ENCODE data around the gene NBEA. TPM values are rescaled to one million over a fixed set of nuclear protein-coding genes. Genes with fewer than 3 reads are reported as not detected.

The NBEA gene
- total and polyA plus RNA-seq, 5 experiments from 2014 or later, result 1.1 to 8.0 (median 1.7) TPM

- H3K27me3 Mint-ChIP-seq, result no peaks in the 10 kb centered on the region
- H3K27ac Mint-ChIP-seq, result no peak overlapping the region
- DNase-seq (no peak), ATAC-seq (no peak)
- H3K4me3 Mint-ChIP-seq, result no peak overlapping the region
- peaks cover 0 to 9% (median 0%) of the 10 kb centered on the region in 9 donors for H3K9me3 Mint-ChIP-seq
- peaks cover 22 to 37% (median 30%) of the 10 kb centered on the region in 3 donors for H3K36me3 Mint-ChIP-seq
- no peaks in the 10 kb centered on the region for H3K4me1 Mint-ChIP-seq
- POLR2A ChIA-PET, result no interaction called here
These were observed 277.0 kb downstream of the NBEA start for GRCh38 chr13:35219021-35219420.

GRCh38 chr13:35225159-35225558 lies 283.1 kb downstream of the NBEA start:
- H3K27me3 Mint-ChIP-seq, result no peaks in the 10 kb centered on the region
- H3K9me3 Mint-ChIP-seq, result peaks cover 0 to 8% (median 0%) of the 10 kb centered on the region in 9 donors
- ATAC-seq, result no peak

GRCh38 chr13:35225582-35225981 lies 283.5 kb downstream of the NBEA start:
- peaks cover 11 to 21% (median 12%) of the 10 kb centered on the region in 3 donors for H3K36me3 Mint-ChIP-seq
- no peak overlapping the region for H3K27ac Mint-ChIP-seq
- no peaks in the 10 kb centered on the region for H3K27me3 Mint-ChIP-seq
- peaks cover 0 to 5% (median 0%) of the 10 kb centered on the region in 9 donors for H3K9me3 Mint-ChIP-seq
- POLR2A ChIA-PET, result no interaction called here
- ATAC-seq (no peak), DNase-seq (no peak)
- no peak overlapping the region for H3K4me3 Mint-ChIP-seq
- no peaks in the 10 kb centered on the region for H3K4me1 Mint-ChIP-seq

More at GRCh38 chr13:35225159-35225558, 283.1 kb downstream of the NBEA start:
- Mint-ChIP-seq H3K4me1 (no peaks in the 10 kb centered on the region), H3K36me3 (peaks cover 13 to 25% (median 15%) of the 10 kb centered on the region in 3 donors), H3K27ac (no peak overlapping the region), H3K4me3 (no peak overlapping the region)
- POLR2A ChIA-PET, result no interaction called here
- DNase-seq, result no peak

- Mint-ChIP-seq H3K9me3 (no peaks in the 10 kb centered on the region), H3K4me3 (no peak overlapping the region), H3K27ac (peak overlapping the region in 1 of 10 donors; percentile 58), H3K36me3 (peaks cover 6 to 25% (median 15%) of the 10 kb centered on the region in 3 donors), H3K27me3 (no peaks in the 10 kb centered on the region), H3K4me1 (no peaks in the 10 kb centered on the region)
- ATAC-seq (no peak), DNase-seq (no peak)
- POLR2A ChIA-PET, result no interaction called here
These were observed 286.5 kb downstream of the NBEA start for GRCh38 chr13:35228536-35228935.

- peaks cover 7 to 31% (median 28%) of the 10 kb centered on the region in 3 donors for H3K36me3 Mint-ChIP-seq
- no peaks in the 10 kb centered on the region for H3K9me3 Mint-ChIP-seq
- H3K27ac Mint-ChIP-seq, result no peak overlapping the region
- H3K27me3 Mint-ChIP-seq, result no peaks in the 10 kb centered on the region
- ATAC-seq, result no peak
- POLR2A ChIA-PET, result no interaction called here
- H3K4me3 Mint-ChIP-seq, result no peak overlapping the region
- DNase-seq, result no peak
- H3K4me1 Mint-ChIP-seq, result no peaks in the 10 kb centered on the region
These were observed 289.4 kb downstream of the NBEA start for GRCh38 chr13:35231426-35231825.

GRCh38 chr13:35238274-35238673 lies 296.2 kb downstream of the NBEA start:
- no peak for DNase-seq

GRCh38 chr13:35252536-35253205 lies 310.6 kb downstream of the NBEA start:
- Mint-ChIP-seq H3K27ac (peak overlapping the region in 2 of 10 donors; percentile 4 to 11), H3K9me3 (peaks cover 0 to 12% (median 4%) of the 10 kb centered on the region in 9 donors), H3K4me1 (peaks cover 0 to 11% (median 5%) of the 10 kb centered on the region in 4 donors), H3K36me3 (peaks cover 24 to 65% (median 37%) of the 10 kb centered on the region in 3 donors), H3K4me3 (no peak overlapping the region), H3K27me3 (no peaks in the 10 kb centered on the region)
- DNase-seq (no peak), ATAC-seq (no peak)
- POLR2A ChIA-PET, result no interaction called here

More at GRCh38 chr13:35238274-35238673, 296.2 kb downstream of the NBEA start:
- H3K9me3 Mint-ChIP-seq, result peaks cover 0 to 14% (median 3%) of the 10 kb centered on the region in 9 donors
- no peaks in the 10 kb centered on the region for H3K4me1 Mint-ChIP-seq
- H3K27ac Mint-ChIP-seq, result no peak overlapping the region
- ATAC-seq, result no peak
- no peaks in the 10 kb centered on the region for H3K27me3 Mint-ChIP-seq
- H3K36me3 Mint-ChIP-seq, result peaks cover 18 to 38% (median 24%) of the 10 kb centered on the region in 3 donors
- POLR2A ChIA-PET, result no interaction called here
- no peak overlapping the region for H3K4me3 Mint-ChIP-seq

- DNase-seq (no peak), ATAC-seq (no peak)
- H3K27me3 Mint-ChIP-seq, result no peaks in the 10 kb centered on the region
- POLR2A ChIA-PET, result no interaction called here
- no peak overlapping the region for H3K27ac Mint-ChIP-seq
- H3K4me3 Mint-ChIP-seq, result no peak overlapping the region
- peaks cover 0 to 11% (median 5%) of the 10 kb centered on the region in 4 donors for H3K4me1 Mint-ChIP-seq
- peaks cover 0 to 8% (median 0%) of the 10 kb centered on the region in 9 donors for H3K9me3 Mint-ChIP-seq
- peaks cover 14 to 47% (median 26%) of the 10 kb centered on the region in 3 donors for H3K36me3 Mint-ChIP-seq
These were observed 313.2 kb downstream of the NBEA start for GRCh38 chr13:35255241-35255640.

- Mint-ChIP-seq H3K4me3 (no peak overlapping the region), H3K4me1 (peaks cover 0 to 11% (median 5%) of the 10 kb centered on the region in 4 donors)
- no peak for ATAC-seq
These were observed 314.5 kb downstream of the NBEA start for GRCh38 chr13:35256459-35257148.

GRCh38 chr13:35260316-35260715 lies 318.2 kb downstream of the NBEA start:
- POLR2A ChIA-PET, result no interaction called here
- peaks cover 7 to 34% (median 20%) of the 10 kb centered on the region in 9 donors for H3K9me3 Mint-ChIP-seq
- DNase-seq, result no peak
- H3K27ac Mint-ChIP-seq, result no peak overlapping the region
- peaks cover 6 to 39% (median 29%) of the 10 kb centered on the region in 3 donors for H3K36me3 Mint-ChIP-seq
- no peaks in the 10 kb centered on the region for H3K4me1 Mint-ChIP-seq
- ATAC-seq, result no peak
- no peaks in the 10 kb centered on the region for H3K27me3 Mint-ChIP-seq
- no peak overlapping the region for H3K4me3 Mint-ChIP-seq

More at GRCh38 chr13:35256459-35257148, 314.5 kb downstream of the NBEA start:
- POLR2A ChIA-PET, result no interaction called here
- Mint-ChIP-seq H3K9me3 (peaks cover 0 to 8% (median 2%) of the 10 kb centered on the region in 9 donors), H3K36me3 (peaks cover 12 to 44% (median 18%) of the 10 kb centered on the region in 3 donors), H3K27ac (no peak overlapping the region), H3K27me3 (no peaks in the 10 kb centered on the region)
- no peak for DNase-seq

- Mint-ChIP-seq H3K27ac (no peak overlapping the region), H3K27me3 (no peaks in the 10 kb centered on the region), H3K9me3 (peaks cover 16 to 89% (median 54%) of the 10 kb centered on the region in 9 donors), H3K4me3 (no peak overlapping the region), H3K36me3 (peaks cover 2 to 44% (median 34%) of the 10 kb centered on the region in 3 donors), H3K4me1 (no peaks in the 10 kb centered on the region)
- no peak for ATAC-seq
- no peak for DNase-seq
- POLR2A ChIA-PET, result no interaction called here
These were observed 324.3 kb downstream of the NBEA start for GRCh38 chr13:35266412-35266811.

GRCh38 chr13:35278917-35279316 lies 336.8 kb downstream of the NBEA start:
- no peak overlapping the region for H3K27ac Mint-ChIP-seq
- POLR2A ChIA-PET, result no interaction called here
- H3K9me3 Mint-ChIP-seq, result peaks cover 0 to 12% (median 8%) of the 10 kb centered on the region in 9 donors
- H3K4me1 Mint-ChIP-seq, result no peaks in the 10 kb centered on the region
- no peaks in the 10 kb centered on the region for H3K27me3 Mint-ChIP-seq
- no peak for DNase-seq
- no peak for ATAC-seq
- H3K36me3 Mint-ChIP-seq, result no peaks in the 10 kb centered on the region
- H3K4me3 Mint-ChIP-seq, result no peak overlapping the region

GRCh38 chr13:35279500-35279899 lies 337.4 kb downstream of the NBEA start:
- Mint-ChIP-seq H3K27ac (no peak overlapping the region), H3K27me3 (no peaks in the 10 kb centered on the region), H3K36me3 (no peaks in the 10 kb centered on the region), H3K9me3 (peaks cover 0 to 6% (median 2%) of the 10 kb centered on the region in 9 donors), H3K4me1 (no peaks in the 10 kb centered on the region), H3K4me3 (no peak overlapping the region)
- POLR2A ChIA-PET, result no interaction called here
- ATAC-seq (no peak), DNase-seq (no peak)
